GM23338 (cell line): ENCODE data around the gene RBP3.

Source experiments
- CREB1 ChIP-seq: fragments of 250-450 bp; sonication (Bioruptor Pico); IDR thresholded peaks from 2 replicates; pipeline ENCODE4 v1.5.0; 2020; ENCODE audit warnings: low read depth, mild to moderate bottlenecking, moderate library complexity
- EZH2 ChIP-seq: fragments of 200-600 bp; sonication (generic); IDR thresholded peaks from one replicate; pipeline ENCODE4 v1.8.0; 2017; ENCODE audit warnings: antibody characterized with exemption, mild to moderate bottlenecking, low read depth; ENCODE audit not compliant: unreplicated experiment
- EZH2phosphoT487 ChIP-seq: fragments of 200-600 bp; sonication (generic); IDR thresholded peaks from one replicate; pipeline ENCODE4 v1.8.1; 2018; ENCODE audit warnings: antibody characterized with exemption; ENCODE audit not compliant: unreplicated experiment
- JUNB ChIP-seq: IDR thresholded peaks from one replicate; pipeline ENCODE4 v1.6.1; 2016; ENCODE audit warnings: antibody characterized with exemption; ENCODE audit not compliant: unreplicated experiment
- NANOG ChIP-seq: IDR thresholded peaks from 2 replicates; pipeline ENCODE4 v1.6.1; 2016; ENCODE audit warnings: antibody characterized with exemption, borderline replicate concordance
- POLR2AphosphoS5 ChIP-seq: IDR thresholded peaks from 2 replicates; pipeline ENCODE4 v1.6.1; 2016; ENCODE audit warnings: antibody characterized with exemption, low read depth
- STAT1 ChIP-seq: IDR thresholded peaks from one replicate; pipeline ENCODE4 v1.6.1; 2016; ENCODE audit warnings: antibody characterized with exemption; ENCODE audit not compliant: unreplicated experiment
- ZNF114 ChIP-seq: fragments of 250-450 bp; sonication (Bioruptor Pico); IDR thresholded peaks from 2 replicates; pipeline ENCODE4 v1.5.0; 2020; ENCODE audit warnings: mild to moderate bottlenecking, moderate library complexity
- ZNF331 ChIP-seq: fragments of 250-450 bp; sonication (Bioruptor Pico); IDR thresholded peaks from 2 replicates; pipeline ENCODE4 v1.5.0; 2020; ENCODE audit warnings: low read depth, mild to moderate bottlenecking, moderate library complexity
- TF ChIP-seq, protein P1 (sequence below): IDR thresholded peaks from one replicate; pipeline ENCODE4 v1.6.1; 2018; ENCODE audit warnings: antibody characterized with exemption; ENCODE audit not compliant: unreplicated experiment
- TF ChIP-seq, protein P2 (sequence below), 2 experiments: fragments of 200-600 bp in 1 of 2; sonication (generic) in 1 of 2; conservative IDR thresholded peaks; 2 replicates each; pipeline versions ENCODE4 v1.5.1 to v1.6.1; 2016 to 2017; ENCODE audit warnings: antibody characterized with exemption in 2 of 2, low read depth in 2 of 2, mild to moderate bottlenecking in 2 of 2, moderate library complexity in 1 of 2
- TF ChIP-seq, protein P3 (sequence below): IDR thresholded peaks from 2 replicates; pipeline ENCODE4 v1.6.1; 2016; ENCODE audit warnings: antibody characterized with exemption
- TF ChIP-seq, protein P4 (sequence below): fragments of 250-450 bp; sonication (Bioruptor Pico); IDR thresholded peaks from 2 replicates; pipeline ENCODE4 v1.5.0; 2020; ENCODE audit warnings: mild to moderate bottlenecking, moderate library complexity

DNA sequence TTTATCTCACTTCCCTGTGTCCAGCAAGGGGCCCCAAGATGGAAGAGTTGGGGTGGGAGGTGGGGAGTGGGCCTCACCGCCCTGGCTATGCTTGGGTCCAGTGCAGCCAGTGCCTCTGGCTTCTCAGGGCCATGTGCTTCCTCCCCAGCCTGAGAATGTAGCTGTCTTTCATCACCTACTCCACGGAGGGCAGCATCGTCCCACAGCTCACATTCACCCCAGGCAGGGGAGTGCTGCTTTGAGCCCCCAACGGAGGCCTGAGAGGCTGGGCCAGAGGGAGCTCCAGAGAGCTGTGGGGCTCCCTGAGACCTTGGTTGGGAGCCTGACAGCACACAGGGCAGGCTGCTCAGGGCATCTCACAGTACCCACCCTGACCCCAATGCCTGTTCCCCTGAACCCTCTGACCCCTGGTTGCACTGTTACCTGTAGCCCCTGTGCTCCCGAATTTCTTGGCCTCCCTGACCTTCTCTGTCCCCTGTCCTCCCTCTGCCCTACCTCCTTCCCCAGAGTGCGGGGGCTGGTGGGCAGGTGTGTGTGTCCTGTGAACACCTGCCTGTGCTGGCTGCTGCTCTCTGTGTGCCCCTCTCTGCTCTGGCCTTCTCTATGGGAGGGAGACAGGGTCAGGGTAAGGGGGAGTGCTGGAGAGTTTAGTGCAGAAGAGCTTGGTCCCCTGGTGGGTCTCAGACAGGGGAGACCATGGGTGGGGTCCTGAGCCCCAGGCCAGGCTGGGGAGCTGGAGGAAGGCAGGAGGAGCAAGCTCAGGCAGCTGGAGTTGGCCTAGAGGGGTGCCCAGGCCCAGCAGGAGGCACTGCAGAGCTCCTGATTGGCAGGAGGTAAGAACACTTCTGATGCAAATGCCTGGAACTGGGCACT, 55.5 kb downstream of the RBP3 start:
- TF ChIP-seq CREB1 (no peak), ZNF114 (CRISPR knock-in tag) (no peak), POLR2AphosphoS5 (no peak), EZH2phosphoT487 (no peak), STAT1 (no peak), EZH2 (no peak), JUNB (no peak), ZNF331 (CRISPR knock-in tag) (no peak), NANOG (no peak)
- TF ChIP-seq, protein P1, sequence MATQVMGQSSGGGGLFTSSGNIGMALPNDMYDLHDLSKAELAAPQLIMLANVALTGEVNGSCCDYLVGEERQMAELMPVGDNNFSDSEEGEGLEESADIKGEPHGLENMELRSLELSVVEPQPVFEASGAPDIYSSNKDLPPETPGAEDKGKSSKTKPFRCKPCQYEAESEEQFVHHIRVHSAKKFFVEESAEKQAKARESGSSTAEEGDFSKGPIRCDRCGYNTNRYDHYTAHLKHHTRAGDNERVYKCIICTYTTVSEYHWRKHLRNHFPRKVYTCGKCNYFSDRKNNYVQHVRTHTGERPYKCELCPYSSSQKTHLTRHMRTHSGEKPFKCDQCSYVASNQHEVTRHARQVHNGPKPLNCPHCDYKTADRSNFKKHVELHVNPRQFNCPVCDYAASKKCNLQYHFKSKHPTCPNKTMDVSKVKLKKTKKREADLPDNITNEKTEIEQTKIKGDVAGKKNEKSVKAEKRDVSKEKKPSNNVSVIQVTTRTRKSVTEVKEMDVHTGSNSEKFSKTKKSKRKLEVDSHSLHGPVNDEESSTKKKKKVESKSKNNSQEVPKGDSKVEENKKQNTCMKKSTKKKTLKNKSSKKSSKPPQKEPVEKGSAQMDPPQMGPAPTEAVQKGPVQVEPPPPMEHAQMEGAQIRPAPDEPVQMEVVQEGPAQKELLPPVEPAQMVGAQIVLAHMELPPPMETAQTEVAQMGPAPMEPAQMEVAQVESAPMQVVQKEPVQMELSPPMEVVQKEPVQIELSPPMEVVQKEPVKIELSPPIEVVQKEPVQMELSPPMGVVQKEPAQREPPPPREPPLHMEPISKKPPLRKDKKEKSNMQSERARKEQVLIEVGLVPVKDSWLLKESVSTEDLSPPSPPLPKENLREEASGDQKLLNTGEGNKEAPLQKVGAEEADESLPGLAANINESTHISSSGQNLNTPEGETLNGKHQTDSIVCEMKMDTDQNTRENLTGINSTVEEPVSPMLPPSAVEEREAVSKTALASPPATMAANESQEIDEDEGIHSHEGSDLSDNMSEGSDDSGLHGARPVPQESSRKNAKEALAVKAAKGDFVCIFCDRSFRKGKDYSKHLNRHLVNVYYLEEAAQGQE = no peak
- TF ChIP-seq, protein P2, sequence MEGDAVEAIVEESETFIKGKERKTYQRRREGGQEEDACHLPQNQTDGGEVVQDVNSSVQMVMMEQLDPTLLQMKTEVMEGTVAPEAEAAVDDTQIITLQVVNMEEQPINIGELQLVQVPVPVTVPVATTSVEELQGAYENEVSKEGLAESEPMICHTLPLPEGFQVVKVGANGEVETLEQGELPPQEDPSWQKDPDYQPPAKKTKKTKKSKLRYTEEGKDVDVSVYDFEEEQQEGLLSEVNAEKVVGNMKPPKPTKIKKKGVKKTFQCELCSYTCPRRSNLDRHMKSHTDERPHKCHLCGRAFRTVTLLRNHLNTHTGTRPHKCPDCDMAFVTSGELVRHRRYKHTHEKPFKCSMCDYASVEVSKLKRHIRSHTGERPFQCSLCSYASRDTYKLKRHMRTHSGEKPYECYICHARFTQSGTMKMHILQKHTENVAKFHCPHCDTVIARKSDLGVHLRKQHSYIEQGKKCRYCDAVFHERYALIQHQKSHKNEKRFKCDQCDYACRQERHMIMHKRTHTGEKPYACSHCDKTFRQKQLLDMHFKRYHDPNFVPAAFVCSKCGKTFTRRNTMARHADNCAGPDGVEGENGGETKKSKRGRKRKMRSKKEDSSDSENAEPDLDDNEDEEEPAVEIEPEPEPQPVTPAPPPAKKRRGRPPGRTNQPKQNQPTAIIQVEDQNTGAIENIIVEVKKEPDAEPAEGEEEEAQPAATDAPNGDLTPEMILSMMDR (conservative IDR thresholded peaks at IDR 0.05; ENCODE audit: low read depth in 2 of 2) = peak in 1 of 2 experiments; percentile 30; a peak in 1 of 4 replicates
- TF ChIP-seq, protein P3, sequence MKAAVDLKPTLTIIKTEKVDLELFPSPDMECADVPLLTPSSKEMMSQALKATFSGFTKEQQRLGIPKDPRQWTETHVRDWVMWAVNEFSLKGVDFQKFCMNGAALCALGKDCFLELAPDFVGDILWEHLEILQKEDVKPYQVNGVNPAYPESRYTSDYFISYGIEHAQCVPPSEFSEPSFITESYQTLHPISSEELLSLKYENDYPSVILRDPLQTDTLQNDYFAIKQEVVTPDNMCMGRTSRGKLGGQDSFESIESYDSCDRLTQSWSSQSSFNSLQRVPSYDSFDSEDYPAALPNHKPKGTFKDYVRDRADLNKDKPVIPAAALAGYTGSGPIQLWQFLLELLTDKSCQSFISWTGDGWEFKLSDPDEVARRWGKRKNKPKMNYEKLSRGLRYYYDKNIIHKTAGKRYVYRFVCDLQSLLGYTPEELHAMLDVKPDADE = no peak
- TF ChIP-seq, protein P4, sequence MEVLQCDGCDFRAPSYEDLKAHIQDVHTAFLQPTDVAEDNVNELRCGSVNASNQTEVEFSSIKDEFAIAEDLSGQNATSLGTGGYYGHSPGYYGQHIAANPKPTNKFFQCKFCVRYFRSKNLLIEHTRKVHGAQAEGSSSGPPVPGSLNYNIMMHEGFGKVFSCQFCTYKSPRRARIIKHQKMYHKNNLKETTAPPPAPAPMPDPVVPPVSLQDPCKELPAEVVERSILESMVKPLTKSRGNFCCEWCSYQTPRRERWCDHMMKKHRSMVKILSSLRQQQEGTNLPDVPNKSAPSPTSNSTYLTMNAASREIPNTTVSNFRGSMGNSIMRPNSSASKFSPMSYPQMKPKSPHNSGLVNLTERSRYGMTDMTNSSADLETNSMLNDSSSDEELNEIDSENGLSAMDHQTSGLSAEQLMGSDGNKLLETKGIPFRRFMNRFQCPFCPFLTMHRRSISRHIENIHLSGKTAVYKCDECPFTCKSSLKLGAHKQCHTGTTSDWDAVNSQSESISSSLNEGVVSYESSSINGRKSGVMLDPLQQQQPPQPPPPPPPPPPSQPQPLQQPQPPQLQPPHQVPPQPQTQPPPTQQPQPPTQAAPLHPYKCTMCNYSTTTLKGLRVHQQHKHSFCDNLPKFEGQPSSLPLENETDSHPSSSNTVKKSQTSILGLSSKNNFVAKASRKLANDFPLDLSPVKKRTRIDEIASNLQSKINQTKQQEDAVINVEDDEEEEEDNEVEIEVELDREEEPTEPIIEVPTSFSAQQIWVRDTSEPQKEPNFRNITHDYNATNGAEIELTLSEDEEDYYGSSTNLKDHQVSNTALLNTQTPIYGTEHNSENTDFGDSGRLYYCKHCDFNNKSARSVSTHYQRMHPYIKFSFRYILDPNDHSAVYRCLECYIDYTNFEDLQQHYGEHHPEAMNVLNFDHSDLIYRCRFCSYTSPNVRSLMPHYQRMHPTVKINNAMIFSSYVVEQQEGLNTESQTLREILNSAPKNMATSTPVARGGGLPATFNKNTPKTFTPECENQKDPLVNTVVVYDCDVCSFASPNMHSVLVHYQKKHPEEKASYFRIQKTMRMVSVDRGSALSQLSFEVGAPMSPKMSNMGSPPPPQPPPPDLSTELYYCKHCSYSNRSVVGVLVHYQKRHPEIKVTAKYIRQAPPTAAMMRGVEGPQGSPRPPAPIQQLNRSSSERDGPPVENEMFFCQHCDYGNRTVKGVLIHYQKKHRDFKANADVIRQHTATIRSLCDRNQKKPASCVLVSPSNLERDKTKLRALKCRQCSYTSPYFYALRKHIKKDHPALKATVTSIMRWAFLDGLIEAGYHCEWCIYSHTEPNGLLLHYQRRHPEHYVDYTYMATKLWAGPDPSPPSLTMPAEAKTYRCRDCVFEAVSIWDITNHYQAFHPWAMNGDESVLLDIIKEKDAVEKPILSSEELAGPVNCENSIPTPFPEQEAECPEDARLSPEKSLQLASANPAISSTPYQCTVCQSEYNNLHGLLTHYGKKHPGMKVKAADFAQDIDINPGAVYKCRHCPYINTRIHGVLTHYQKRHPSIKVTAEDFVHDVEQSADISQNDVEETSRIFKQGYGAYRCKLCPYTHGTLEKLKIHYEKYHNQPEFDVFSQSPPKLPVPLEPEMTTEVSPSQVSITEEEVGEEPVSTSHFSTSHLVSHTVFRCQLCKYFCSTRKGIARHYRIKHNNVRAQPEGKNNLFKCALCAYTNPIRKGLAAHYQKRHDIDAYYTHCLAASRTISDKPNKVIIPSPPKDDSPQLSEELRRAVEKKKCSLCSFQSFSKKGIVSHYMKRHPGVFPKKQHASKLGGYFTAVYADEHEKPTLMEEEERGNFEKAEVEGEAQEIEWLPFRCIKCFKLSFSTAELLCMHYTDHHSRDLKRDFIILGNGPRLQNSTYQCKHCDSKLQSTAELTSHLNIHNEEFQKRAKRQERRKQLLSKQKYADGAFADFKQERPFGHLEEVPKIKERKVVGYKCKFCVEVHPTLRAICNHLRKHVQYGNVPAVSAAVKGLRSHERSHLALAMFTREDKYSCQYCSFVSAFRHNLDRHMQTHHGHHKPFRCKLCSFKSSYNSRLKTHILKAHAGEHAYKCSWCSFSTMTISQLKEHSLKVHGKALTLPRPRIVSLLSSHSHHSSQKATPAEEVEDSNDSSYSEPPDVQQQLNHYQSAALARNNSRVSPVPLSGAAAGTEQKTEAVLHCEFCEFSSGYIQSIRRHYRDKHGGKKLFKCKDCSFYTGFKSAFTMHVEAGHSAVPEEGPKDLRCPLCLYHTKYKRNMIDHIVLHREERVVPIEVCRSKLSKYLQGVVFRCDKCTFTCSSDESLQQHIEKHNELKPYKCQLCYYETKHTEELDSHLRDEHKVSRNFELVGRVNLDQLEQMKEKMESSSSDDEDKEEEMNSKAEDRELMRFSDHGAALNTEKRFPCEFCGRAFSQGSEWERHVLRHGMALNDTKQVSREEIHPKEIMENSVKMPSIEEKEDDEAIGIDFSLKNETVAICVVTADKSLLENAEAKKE (CRISPR knock-in tag) = no peak
